ENCODE results near the gene EED.

Gene EED

DNA sequence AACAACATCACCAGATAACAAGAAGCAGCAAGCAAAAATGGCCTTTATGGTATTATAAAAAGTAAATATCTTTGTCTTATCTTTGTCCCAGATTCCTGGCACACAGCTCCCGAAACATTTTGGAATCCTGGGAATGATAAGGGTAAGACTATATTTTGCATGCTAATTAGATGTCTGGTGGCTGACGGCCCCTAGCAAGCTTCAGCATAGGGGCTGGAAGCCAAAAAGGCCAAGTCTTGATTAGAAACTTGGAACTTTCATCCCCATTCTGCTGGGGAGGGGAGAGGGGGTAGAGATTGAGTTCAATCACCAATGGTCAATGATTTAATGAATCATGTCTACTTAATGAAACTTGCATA lies 38.2 kb upstream of the EED start:
- DNase-seq (ENCODE audit: extremely low spot score), result no peak
- ChIA-PET POLR2A (no interaction called here), CTCF (interaction anchor here (1.0 to 3.4 kb wide), 4 partner anchors 10 to 164 kb away, joined by 3 to 25 read pairs (median 13); no protein-coding TSS in a partner anchor)
- TF ChIP-seq, protein P1, sequence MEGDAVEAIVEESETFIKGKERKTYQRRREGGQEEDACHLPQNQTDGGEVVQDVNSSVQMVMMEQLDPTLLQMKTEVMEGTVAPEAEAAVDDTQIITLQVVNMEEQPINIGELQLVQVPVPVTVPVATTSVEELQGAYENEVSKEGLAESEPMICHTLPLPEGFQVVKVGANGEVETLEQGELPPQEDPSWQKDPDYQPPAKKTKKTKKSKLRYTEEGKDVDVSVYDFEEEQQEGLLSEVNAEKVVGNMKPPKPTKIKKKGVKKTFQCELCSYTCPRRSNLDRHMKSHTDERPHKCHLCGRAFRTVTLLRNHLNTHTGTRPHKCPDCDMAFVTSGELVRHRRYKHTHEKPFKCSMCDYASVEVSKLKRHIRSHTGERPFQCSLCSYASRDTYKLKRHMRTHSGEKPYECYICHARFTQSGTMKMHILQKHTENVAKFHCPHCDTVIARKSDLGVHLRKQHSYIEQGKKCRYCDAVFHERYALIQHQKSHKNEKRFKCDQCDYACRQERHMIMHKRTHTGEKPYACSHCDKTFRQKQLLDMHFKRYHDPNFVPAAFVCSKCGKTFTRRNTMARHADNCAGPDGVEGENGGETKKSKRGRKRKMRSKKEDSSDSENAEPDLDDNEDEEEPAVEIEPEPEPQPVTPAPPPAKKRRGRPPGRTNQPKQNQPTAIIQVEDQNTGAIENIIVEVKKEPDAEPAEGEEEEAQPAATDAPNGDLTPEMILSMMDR (IDR thresholded peaks at IDR 0.05; ENCODE audit: control extremely low read depth, extremely low read depth, low read depth, missing control alignments), result no peak

DNA sequence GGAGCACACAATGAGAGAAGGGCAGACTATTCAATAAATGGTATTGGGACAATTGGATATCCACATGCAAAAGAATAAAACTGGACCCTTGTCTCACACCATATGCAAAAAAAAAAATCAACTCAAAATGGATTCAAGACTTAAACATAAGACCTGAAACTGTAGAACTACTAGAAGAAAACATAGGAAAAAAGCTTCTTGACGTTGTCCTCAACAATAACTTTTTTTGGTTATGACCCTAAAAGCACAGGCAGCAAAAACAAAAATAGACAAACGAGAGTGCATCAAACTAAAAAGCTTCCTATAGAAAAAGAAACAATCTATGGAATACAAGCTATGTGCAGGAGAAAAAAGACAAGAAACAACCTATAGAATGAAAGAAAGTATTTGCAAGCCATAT lies 37.1 kb upstream of the EED start:
- ChIA-PET CTCF (interaction anchor here (2.7 kb wide), 1 partner anchor 14 kb away, joined by 15 read pairs; no protein-coding TSS in a partner anchor), POLR2A (no interaction called here)
- TF ChIP-seq, protein P1 (IDR thresholded peaks at IDR 0.05; ENCODE audit: control extremely low read depth, extremely low read depth, low read depth, missing control alignments), result no peak
- no peak for DNase-seq (ENCODE audit: extremely low spot score)

DNA sequence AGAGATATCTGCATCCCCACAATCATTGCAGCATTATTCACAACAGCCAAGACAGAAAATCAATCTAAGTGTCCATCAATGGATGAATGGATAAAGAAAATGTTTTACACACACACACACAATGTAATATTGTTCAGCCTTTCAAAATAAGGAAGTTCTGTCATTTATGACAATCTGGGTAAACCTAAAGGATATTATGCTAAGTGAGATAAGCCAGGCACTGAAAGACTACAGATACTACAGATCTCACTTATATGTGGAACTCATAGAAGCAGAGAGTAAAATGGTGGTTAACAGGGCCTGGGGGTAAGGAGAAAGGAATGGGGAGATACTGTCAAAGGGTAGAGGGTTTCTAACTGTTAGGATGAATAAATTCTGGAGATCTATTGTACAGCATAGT lies 36.0 kb upstream of the EED start:
- ChIA-PET CTCF (interaction anchor here (1.4 to 2.7 kb wide), 2 partner anchors 11 to 15 kb away, joined by 5 to 15 read pairs; no protein-coding TSS in a partner anchor), POLR2A (no interaction called here)
- TF ChIP-seq, protein P1 (IDR thresholded peaks at IDR 0.05; ENCODE audit: control extremely low read depth, extremely low read depth, low read depth, missing control alignments), result no peak
- DNase-seq (ENCODE audit: extremely low spot score), result no peak

DNA sequence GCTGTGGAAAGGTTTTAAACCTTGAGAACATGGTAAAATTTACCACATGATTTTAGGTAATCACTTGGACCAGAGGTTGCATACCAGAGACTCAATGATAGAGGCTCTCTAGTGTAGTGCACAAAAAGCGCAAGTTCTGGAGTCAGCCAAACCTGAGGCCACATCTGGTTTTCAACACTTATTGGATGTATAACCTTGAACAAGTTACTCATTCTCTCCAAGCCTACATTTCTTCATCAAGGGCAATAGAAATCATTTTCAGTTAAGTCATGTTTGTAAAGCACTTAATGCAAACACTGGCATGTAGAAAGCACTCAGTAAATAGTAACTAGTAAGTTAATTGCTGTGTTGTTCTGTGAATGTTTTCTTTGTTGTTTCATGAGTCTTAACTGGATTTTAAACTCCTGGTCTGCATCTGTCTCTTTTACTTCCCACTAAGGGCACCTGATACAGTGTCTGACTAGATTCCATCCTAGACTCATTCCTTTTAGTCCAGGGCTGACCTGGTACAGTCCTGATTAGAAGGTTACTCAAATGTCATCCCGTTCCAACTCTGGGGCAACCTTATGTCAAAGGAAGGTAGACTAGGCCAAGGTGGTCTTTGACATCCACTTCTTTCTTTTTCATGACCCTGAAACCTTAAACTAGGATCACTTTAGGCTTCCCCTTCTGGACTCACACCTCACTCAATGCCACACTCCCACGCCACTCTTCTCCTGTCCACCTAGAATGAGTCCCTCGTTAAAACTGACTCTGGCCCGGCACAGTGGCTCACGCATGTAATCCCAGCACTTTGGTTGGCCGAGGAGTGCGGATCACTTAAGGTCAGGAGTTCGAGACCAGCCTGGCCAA lies 34.5 kb upstream of the EED start:
- TF ChIP-seq, protein P1 (IDR thresholded peaks at IDR 0.05; ENCODE audit: control extremely low read depth, extremely low read depth, low read depth, missing control alignments), result no peak
- DNase-seq (ENCODE audit: extremely low spot score), result no peak
- ChIA-PET CTCF (interaction anchor here (1.4 to 2.7 kb wide), 3 partner anchors 9 to 16 kb away, joined by 5 to 15 read pairs (median 8); no protein-coding TSS in a partner anchor), POLR2A (no interaction called here)

DNA sequence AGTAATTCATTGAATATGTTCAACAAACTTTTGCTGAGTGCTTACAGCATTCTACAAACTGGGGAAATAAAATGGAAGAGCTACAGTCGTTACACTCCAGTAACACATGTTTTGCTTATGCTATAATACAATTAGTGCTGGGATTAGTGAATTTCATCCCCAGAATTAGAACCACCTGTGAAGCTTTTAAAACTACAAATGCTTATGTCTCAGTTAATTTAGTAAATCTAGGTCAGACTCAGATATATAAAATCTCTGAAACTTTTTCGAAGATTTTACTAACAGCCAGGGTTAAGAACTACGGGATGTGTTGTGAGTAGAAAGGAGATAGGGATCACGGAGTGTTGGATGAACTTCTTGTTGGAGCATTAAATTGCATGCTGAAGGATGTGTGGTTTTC lies 33.7 kb upstream of the EED start:
- POLR2A ChIA-PET, result interaction anchor here (0.5 kb wide), 1 partner anchor 256 kb away, joined by 5 read pairs; no protein-coding TSS in a partner anchor
- DNase-seq (ENCODE audit: extremely low spot score), result no peak
- CTCF ChIA-PET, result interaction anchor here (1.1 to 2.0 kb wide), 5 partner anchors 9 to 196 kb away, joined by 3 to 20 read pairs (median 5); no protein-coding TSS in a partner anchor
- TF ChIP-seq, protein P1 (IDR thresholded peaks at IDR 0.05; ENCODE audit: control extremely low read depth, extremely low read depth, low read depth, missing control alignments), result no peak

DNA sequence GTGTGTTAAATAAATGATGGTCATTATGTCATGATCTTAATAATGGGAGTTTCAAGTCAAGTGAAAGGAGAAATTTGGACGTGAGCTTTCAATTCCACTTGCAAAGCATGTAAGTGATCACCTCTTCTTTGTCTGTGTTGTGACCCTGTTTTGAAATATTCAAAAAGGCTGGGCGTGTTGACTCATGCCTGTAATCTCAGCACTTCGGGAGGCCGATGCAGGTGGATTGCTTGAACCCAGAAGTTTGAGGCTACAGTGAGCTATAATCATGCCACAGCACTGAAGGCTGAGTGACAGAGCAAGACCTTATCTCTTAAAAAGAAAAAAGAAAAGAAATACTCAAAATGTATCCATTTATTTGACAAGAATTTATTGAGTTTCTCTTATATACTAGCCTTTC lies 32.9 kb upstream of the EED start:
- POLR2A ChIA-PET, result interaction anchor here (0.5 kb wide), 1 partner anchor 256 kb away, joined by 5 read pairs; no protein-coding TSS in a partner anchor
- TF ChIP-seq, protein P1 (IDR thresholded peaks at IDR 0.05; ENCODE audit: control extremely low read depth, extremely low read depth, low read depth, missing control alignments), result no peak
- CTCF ChIA-PET, result interaction anchor here (1.0 to 2.0 kb wide), 7 partner anchors 8 to 196 kb away, joined by 3 to 20 read pairs (median 5); no protein-coding TSS in a partner anchor
- peak; percentile 39 for DNase-seq (ENCODE audit: extremely low spot score)

All from GM10248 (cell line).